A549 (cell line): ENCODE measurements around the gene ANKS4B. TPM values are rescaled to one million over a fixed set of nuclear protein-coding genes. Genes with fewer than 3 reads are reported as not detected.

Experiments used
- ATAC-seq, 2 experiments: fragments of 200-7000 bp in 1 of 2; fragments of >200 bp in 1 of 2; cut with Nextera tagmentation in 1 of 2; cut with Tn5 transposase in 1 of 2; 3 replicates each; pipeline versions ENCODE4 v1.8.0 to v1.9.1; 2018 to 2020; ENCODE audit warnings: mild to moderate bottlenecking in 1 of 2, moderate library complexity in 1 of 2
- CTCF ChIA-PET: fragments of 300-600 bp; sonication (Branson Sonifier 250); formaldehyde crosslinking; extraction: SDS; loops from one replicate; lab custom pipeline; 2021; ENCODE audit warnings: antibody characterized with exemption, inconsistent platforms; lab: Yijun Ruan, JAX
- POLR2A ChIA-PET: fragments of 350-600 bp; formaldehyde crosslinking; extraction: SDS; loops from one replicate; lab custom pipeline; 2021; ENCODE audit warnings: antibody characterized with exemption, inconsistent platforms; lab: Yijun Ruan, JAX
- DNase-seq, 2 experiments: peaks; one replicate each; pipeline versions ENCODE4 v3.0.0 to v3.0.0-alpha.2; 2011 to 2016; ENCODE audit warnings: low read depth in 1 of 2, low spot score in 1 of 2
- FAIRE-seq: peaks from 2 replicates; lab custom pipeline; 2011; peaks lifted over from hg19 to GRCh38; lab: Jason Lieb, UNC
- H3K27ac ChIP-seq, 2 experiments: fragments of >200 bp; sonication (Bioruptor Twin); formaldehyde crosslinking; 3 replicates each; pipeline ENCODE4 v1.5.1; 2016 to 2017
- H3K4me1 ChIP-seq: fragments of >200 bp; sonication (Bioruptor Twin); formaldehyde crosslinking; 3 replicates; pipeline ENCODE4 v1.6.1; 2016
- H3K4me2 ChIP-seq: fragments of >200 bp; sonication (Bioruptor Twin); formaldehyde crosslinking; 3 replicates; pipeline ENCODE4 v1.6.1; 2016
- H3K4me3 ChIP-seq: fragments of >200 bp; sonication (Bioruptor Twin); formaldehyde crosslinking; 3 replicates; pipeline ENCODE4 v1.5.1; 2016
- H3K9me3 ChIP-seq: fragments of >200 bp; sonication (Bioruptor Twin); formaldehyde crosslinking; 3 replicates; pipeline ENCODE4 v1.6.1; 2016
- BCL3 ChIP-seq: fragments of >200 bp; sonication (Bioruptor Twin); formaldehyde crosslinking; IDR thresholded peaks from 3 replicates; pipeline ENCODE4 v1.6.1; 2016
- CHD2 ChIP-seq: fragments of 150-350 bp; IDR thresholded peaks from 2 replicates; pipeline ENCODE4 v1.6.1; 2014; ENCODE audit warnings: low read length; ENCODE audit not compliant: partially characterized antibody
- CTCF ChIP-seq: fragments of >200 bp; sonication (Bioruptor Twin); formaldehyde crosslinking; IDR thresholded peaks from 3 replicates; pipeline ENCODE4 v1.5.1; 2016
- EHF ChIP-seq: fragments of 250-450 bp; sonication (Bioruptor Pico); IDR thresholded peaks from 2 replicates; pipeline ENCODE4 v1.5.0; 2020; ENCODE audit warnings: mild to moderate bottlenecking
- ESRRA ChIP-seq: fragments of 150-350 bp; IDR thresholded peaks from 2 replicates; pipeline ENCODE4 v1.6.1; 2014; ENCODE audit warnings: mild to moderate bottlenecking, low read length, borderline replicate concordance
- FOSL2 ChIP-seq, 2 experiments: fragments of 450-650 bp in 1 of 2; fragments of >200 bp in 1 of 2; sonication (Bioruptor Twin) in 1 of 2; formaldehyde crosslinking; IDR thresholded peaks; 2 replicates each; pipeline versions ENCODE4 v1.5.0 to v1.6.1; 2016 to 2020; ENCODE audit warnings: mild to moderate bottlenecking in 1 of 2, moderate library complexity in 1 of 2
- HOXA7 ChIP-seq: fragments of 250-450 bp; sonication (Bioruptor Pico); IDR thresholded peaks from 2 replicates; pipeline ENCODE4 v1.5.0; 2020; ENCODE audit warnings: mild to moderate bottlenecking, moderate library complexity
- HOXB13 ChIP-seq: fragments of 250-450 bp; sonication (Bioruptor Pico); IDR thresholded peaks from 2 replicates; pipeline ENCODE4 v1.5.0; 2020; ENCODE audit warnings: low read depth, mild to moderate bottlenecking, moderate library complexity
- HOXB5 ChIP-seq: fragments of 250-450 bp; sonication (Bioruptor Pico); IDR thresholded peaks from 2 replicates; pipeline ENCODE4 v1.5.0; 2020; ENCODE audit warnings: mild to moderate bottlenecking, moderate library complexity
- JUNB ChIP-seq: fragments of >200 bp; sonication (Bioruptor Twin); formaldehyde crosslinking; IDR thresholded peaks from 2 replicates; pipeline ENCODE4 v1.6.1; 2016
- KDM1A ChIP-seq: fragments of 200-600 bp; sonication (generic); IDR thresholded peaks from 2 replicates; pipeline ENCODE4 v1.6.1; 2016; ENCODE audit warnings: low read depth, mild to moderate bottlenecking
- MAFK ChIP-seq: fragments of 450-650 bp; IDR thresholded peaks from 2 replicates; pipeline ENCODE4 v1.6.1; 2014; ENCODE audit not compliant: partially characterized antibody
- NFE2L2 ChIP-seq: fragments of 150-350 bp; conservative IDR thresholded peaks from 2 replicates; pipeline ENCODE4 v1.6.1; 2014; ENCODE audit warnings: low read length
- RNF2 ChIP-seq: fragments of 200-600 bp; sonication (generic); IDR thresholded peaks from 2 replicates; pipeline ENCODE4 v1.6.1; 2016; ENCODE audit warnings: low read depth, mild to moderate bottlenecking, antibody characterized with exemption, moderate library complexity, borderline replicate concordance
- ZC3H11A ChIP-seq: fragments of 450-650 bp; IDR thresholded peaks from 2 replicates; pipeline ENCODE4 v1.6.1; 2014; ENCODE audit warnings: antibody characterized with exemption, mild to moderate bottlenecking
- ZFP36 ChIP-seq: fragments of 450-650 bp; IDR thresholded peaks from 2 replicates; pipeline ENCODE4 v1.6.1; 2014; ENCODE audit warnings: borderline replicate concordance; ENCODE audit not compliant: partially characterized antibody
- ZSCAN20 ChIP-seq: fragments of 250-450 bp; sonication (Bioruptor Pico); IDR thresholded peaks from 2 replicates; pipeline ENCODE4 v1.8.0; 2022; ENCODE audit warnings: mild to moderate bottlenecking, moderate library complexity
- whole genome bisulfite sequencing: methylation state at CpG from one replicate; pipeline ENCODE4 v1.1.6; 2017; ENCODE audit errors: missing lambda C conversion rate; 5-methylcytosine and 5-hydroxymethylcytosine counted together
- polyA plus RNA-seq, 4 experiments: library from polyadenylated mRNA; depleted of rRNA in 3 of 4; stranded (reverse); fragments of >200 nt; fragmentation: RNase III in 1 of 4; extraction: RNeasy Plus Mini Kit Qiagen cat#74134 plus additional on column Dnase treatment in 1 of 4; gene quantifications; 2 replicates in 3 of 4; 3 replicates in 1 of 4; pipeline ENCODE4 v1.2.3, GENCODE V29; 2011 to 2017
- TF ChIP-seq, protein P1 (sequence below): fragments of 450-650 bp; IDR thresholded peaks from 2 replicates; pipeline ENCODE4 v1.6.1; 2014; ENCODE audit warnings: antibody characterized with exemption

The ANKS4B gene
- polyA plus RNA-seq, 2 of the 4 experiments (the other 2 are of a cell fraction), result 0.27 to 1.8 TPM

GRCh38 chr16:21302898-21303528, 69.5 kb downstream of the ANKS4B start:
- peak overlapping the region; percentile 90 for H3K4me2 ChIP-seq
- peak overlapping the region; percentile 63; the same call in 2 of the 3 replicates for H3K4me3 ChIP-seq
- no peak for FAIRE-seq
- POLR2A ChIA-PET, result no interaction called here
- H3K9me3 ChIP-seq, result 0 out of 3 replicates have a peak, but pooled peaks cover 2% of the 10 kb centered on the region
- no peak for ATAC-seq
- CTCF ChIA-PET, result interaction anchor here (0.6 to 4.5 kb wide), 8 partner anchors 24 to 1018 kb away, joined by 3 to 141 read pairs (median 4); partner anchors contain the start of genes CRYM, ERI2, LDAF1 and REXO5
- TF ChIP-seq ZSCAN20 (CRISPR knock-in tag) (no peak), KDM1A (no peak), JUNB (no peak), HOXB13 (no peak), RNF2 (no peak), ESRRA (no peak), HOXB5 (CRISPR knock-in tag) (no peak), HOXA7 (CRISPR knock-in tag) (no peak), ZC3H11A (no peak), BCL3 (no peak), ZFP36 (no peak), MAFK (peak; percentile 90), FOSL2 (IDR thresholded peaks at IDR 0.05) (no peak), FOSL2 (CRISPR knock-in tag; IDR thresholded peaks at IDR 0.05) (peak; percentile 61), EHF (CRISPR knock-in tag) (no peak), NFE2L2 (no peak), CHD2 (no peak), CTCF (no peak)
- TF ChIP-seq, protein P1, sequence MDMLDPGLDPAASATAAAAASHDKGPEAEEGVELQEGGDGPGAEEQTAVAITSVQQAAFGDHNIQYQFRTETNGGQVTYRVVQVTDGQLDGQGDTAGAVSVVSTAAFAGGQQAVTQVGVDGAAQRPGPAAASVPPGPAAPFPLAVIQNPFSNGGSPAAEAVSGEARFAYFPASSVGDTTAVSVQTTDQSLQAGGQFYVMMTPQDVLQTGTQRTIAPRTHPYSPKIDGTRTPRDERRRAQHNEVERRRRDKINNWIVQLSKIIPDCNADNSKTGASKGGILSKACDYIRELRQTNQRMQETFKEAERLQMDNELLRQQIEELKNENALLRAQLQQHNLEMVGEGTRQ, result peak; percentile 26; the same call in 1 of the 2 replicates
- peaks cover 22% of the 10 kb centered on the region for H3K4me1 ChIP-seq
- peak overlapping the region; percentile 82 to 93 for H3K27ac ChIP-seq
- WGBS, result 15% methylated on average over 4 of the region's 4 CpGs
- peak; percentile 35 to 72 for DNase-seq

Other genes starting within 250 kb of the ANKS4B start
- gene DNAH3, start 82.9 kb upstream of the ANKS4B start, polyA plus RNA-seq (2011; rRNA removed), result 0.70 and 0.81 TPM in 2 replicates
- gene DNAH3, start 82.9 kb upstream of the ANKS4B start, polyA plus RNA-seq (2017; fragmentation: RNase III; extraction: RNeasy Plus Mini Kit Qiagen cat#74134 plus additional on column Dnase treatment), result 0.26 to 0.51 TPM (median 0.37 TPM) in 3 replicates
- 14.4 and 16.2 TPM in 2 replicates for gene LDAF1, start 75.0 kb upstream of the ANKS4B start, polyA plus RNA-seq (2011; rRNA removed)
- 12.9 to 16.2 TPM (median 13.8 TPM) in 3 replicates for gene LDAF1, start 75.0 kb upstream of the ANKS4B start, polyA plus RNA-seq (2017; fragmentation: RNase III; extraction: RNeasy Plus Mini Kit Qiagen cat#74134 plus additional on column Dnase treatment)
- gene ZP2, start 22.1 kb upstream of the ANKS4B start, polyA plus RNA-seq (2011; rRNA removed), result not detected in 2 replicates
- gene ZP2, start 22.1 kb upstream of the ANKS4B start, polyA plus RNA-seq (2017; fragmentation: RNase III; extraction: RNeasy Plus Mini Kit Qiagen cat#74134 plus additional on column Dnase treatment), result not detected in 3 replicates
- 3.1 and 3.4 TPM in 2 replicates for gene CRYM, start 44.6 kb downstream of the ANKS4B start, polyA plus RNA-seq (2011; rRNA removed)
- 0.94 to 0.98 TPM (median 0.94 TPM) in 3 replicates for gene CRYM, start 44.6 kb downstream of the ANKS4B start, polyA plus RNA-seq (2017; fragmentation: RNase III; extraction: RNeasy Plus Mini Kit Qiagen cat#74134 plus additional on column Dnase treatment)